Measurements from ENCODE around the gene HDAC4.

DNA sequence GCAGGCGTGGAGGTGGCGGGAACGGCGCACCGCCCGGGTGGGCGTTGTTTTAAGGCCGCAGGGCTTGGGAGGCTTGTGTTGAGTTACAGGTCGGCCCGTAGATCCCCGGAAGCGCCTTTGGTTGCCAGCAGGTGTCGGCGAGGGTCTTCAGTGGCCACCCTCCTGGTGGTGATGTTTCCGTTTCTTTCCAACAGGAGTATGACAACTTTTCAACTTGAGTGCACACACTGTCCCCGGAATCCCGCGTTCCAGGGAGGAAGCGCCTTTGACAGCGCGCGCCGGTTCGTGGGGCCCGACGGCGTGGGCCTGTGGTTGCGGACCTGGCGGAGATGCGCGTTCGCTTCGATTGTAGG is 1.0 kb upstream of the HDAC4 start:
- TF ChIP-seq, protein P1, sequence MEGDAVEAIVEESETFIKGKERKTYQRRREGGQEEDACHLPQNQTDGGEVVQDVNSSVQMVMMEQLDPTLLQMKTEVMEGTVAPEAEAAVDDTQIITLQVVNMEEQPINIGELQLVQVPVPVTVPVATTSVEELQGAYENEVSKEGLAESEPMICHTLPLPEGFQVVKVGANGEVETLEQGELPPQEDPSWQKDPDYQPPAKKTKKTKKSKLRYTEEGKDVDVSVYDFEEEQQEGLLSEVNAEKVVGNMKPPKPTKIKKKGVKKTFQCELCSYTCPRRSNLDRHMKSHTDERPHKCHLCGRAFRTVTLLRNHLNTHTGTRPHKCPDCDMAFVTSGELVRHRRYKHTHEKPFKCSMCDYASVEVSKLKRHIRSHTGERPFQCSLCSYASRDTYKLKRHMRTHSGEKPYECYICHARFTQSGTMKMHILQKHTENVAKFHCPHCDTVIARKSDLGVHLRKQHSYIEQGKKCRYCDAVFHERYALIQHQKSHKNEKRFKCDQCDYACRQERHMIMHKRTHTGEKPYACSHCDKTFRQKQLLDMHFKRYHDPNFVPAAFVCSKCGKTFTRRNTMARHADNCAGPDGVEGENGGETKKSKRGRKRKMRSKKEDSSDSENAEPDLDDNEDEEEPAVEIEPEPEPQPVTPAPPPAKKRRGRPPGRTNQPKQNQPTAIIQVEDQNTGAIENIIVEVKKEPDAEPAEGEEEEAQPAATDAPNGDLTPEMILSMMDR (IDR thresholded peaks at IDR 0.05; ENCODE audit: low read length): no peak
- TF ChIP-seq EZH2phosphoT487 (IDR thresholded peaks at IDR 0.05; ENCODE audit: low read length): no peak
